ENCODE measurements around the gene NR3C2.

NR3C2 gene

GRCh38 chr4:148441986-148442831 is at the start of gene NR3C2:
Gene NR3C2, minus strand, starts transcription at chr4:148442414.
- DNase-seq, result no peak

- no peak for DNase-seq
Observed at GRCh38 chr4:148487181-148487580, 45.0 kb upstream of the NR3C2 start.

- no peak for DNase-seq
Observed at GRCh38 chr4:148481636-148482035, 39.4 kb upstream of the NR3C2 start.

GRCh38 chr4:148477276-148477675 is 35.1 kb upstream of the NR3C2 start:
- no peak for DNase-seq

GRCh38 chr4:148469938-148470337 is 27.7 kb upstream of the NR3C2 start:
- no peak for DNase-seq

GRCh38 chr4:148454835-148455234 is 12.6 kb upstream of the NR3C2 start:
- no peak for DNase-seq

- DNase-seq, result no peak
Observed at GRCh38 chr4:148453833-148454232, 11.6 kb upstream of the NR3C2 start.

GRCh38 chr4:148452970-148453369 is 10.8 kb upstream of the NR3C2 start:
- DNase-seq, result no peak

GRCh38 chr4:148449921-148450320 is 7.7 kb upstream of the NR3C2 start:
- DNase-seq, result no peak

GRCh38 chr4:148448141-148448540 is 5.9 kb upstream of the NR3C2 start:
- no peak for DNase-seq

- DNase-seq, result no peak
Observed at GRCh38 chr4:148447681-148448080, 5.5 kb upstream of the NR3C2 start.

- DNase-seq, result no peak
Observed at GRCh38 chr4:148445860-148446330, 3.7 kb upstream of the NR3C2 start.

GRCh38 chr4:148445071-148445859 is 3.1 kb upstream of the NR3C2 start:
- no peak for DNase-seq

- DNase-seq, result no peak
Observed at GRCh38 chr4:148444296-148445070, 2.3 kb upstream of the NR3C2 start.

- no peak for DNase-seq
Observed at GRCh38 chr4:148443512-148444295, 1.5 kb upstream of the NR3C2 start.

GRCh38 chr4:148442832-148443511 is 758 bp upstream of the NR3C2 start:
- no peak for DNase-seq

GRCh38 chr4:148441624-148441985 is 609 bp downstream of the NR3C2 start:
- no peak for DNase-seq

- no peak for DNase-seq
Observed at GRCh38 chr4:148438047-148438446, 4.2 kb downstream of the NR3C2 start.

- no peak for DNase-seq
Observed at GRCh38 chr4:148437439-148437838, 4.8 kb downstream of the NR3C2 start.

GRCh38 chr4:148436512-148436911 is 5.7 kb downstream of the NR3C2 start:
- DNase-seq, result no peak

GRCh38 chr4:148435654-148436406 is 6.4 kb downstream of the NR3C2 start:
- no peak for DNase-seq
